ENCODE data around the gene GALNT5. TPM values are rescaled to one million over a fixed set of nuclear protein-coding genes. Genes with fewer than 3 reads are reported as not detected.

GALNT5 gene
- total RNA-seq, 1 experiment from 2014 or later: 3.0 TPM

Other genes with a start within 250 kb of the GALNT5 start
- not detected in 2 replicates for gene ERMN, start 68.1 kb downstream of the GALNT5 start, total RNA-seq (2014; rRNA removed; shearing (Covaris generic))
- gene CYTIP, start 186.4 kb downstream of the GALNT5 start, total RNA-seq (2014; rRNA removed; shearing (Covaris generic)): 1.3 and 1.9 TPM in 2 replicates